AG04450 (cell line): ENCODE data around the gene CD109. TPM values are rescaled to one million over a fixed set of nuclear protein-coding genes. Genes with fewer than 3 reads are reported as not detected.

Experiments used
- CTCF ChIA-PET: fragments of 300-600, 350-600 bp; formaldehyde crosslinking; extraction: SDS; loops from one replicate; lab custom pipeline; 2022; ENCODE audit warnings: antibody characterized with exemption, inconsistent platforms; lab: Charles Lee
- POLR2A ChIA-PET: fragments of 350-600 bp; formaldehyde crosslinking; extraction: SDS; loops from one replicate; lab custom pipeline; 2021; ENCODE audit warnings: antibody characterized with exemption, inconsistent platforms; lab: Yijun Ruan, JAX
- DNase-seq: peaks from one replicate; pipeline ENCODE4 v3.0.0-alpha.2; 2011; ENCODE audit warnings: low read depth, low spot score
- H3K27ac ChIP-seq: one replicate; pipeline ENCODE4 v1.5.1; 2012; ENCODE audit warnings: low read depth, low read length, control low read depth
- H3K27me3 ChIP-seq: one replicate; pipeline ENCODE4 v1.6.0; 2012; ENCODE audit warnings: low read length; ENCODE audit not compliant: control insufficient read depth, insufficient read depth
- H3K4me3 ChIP-seq: 2 replicates; pipeline ENCODE4 v1.5.1; 2011; ENCODE audit warnings: mild to moderate bottlenecking, low read depth, low read length, control low read depth
- H3K9me3 ChIP-seq: 2 replicates; pipeline ENCODE4 v1.5.1; 2012; ENCODE audit warnings: low read length; ENCODE audit not compliant: control insufficient read depth, insufficient read depth
- CTCF ChIP-seq: IDR thresholded peaks from 2 replicates; pipeline ENCODE4 v1.5.1; 2011; ENCODE audit warnings: low read depth, low read length, control low read depth, inconsistent platforms
- polyA plus RNA-seq: library from polyadenylated mRNA; depleted of rRNA; stranded (reverse); fragments of >200 nt; gene quantifications from 2 replicates; pipeline ENCODE4 v1.2.3, GENCODE V29; 2011

The CD109 gene
- polyA plus RNA-seq, 1 experiment: 46.1 TPM

GRCh38 chr6:73811706-73812105, 115.7 kb downstream of the CD109 start:
- Histone ChIP-seq H3K27ac (no peak overlapping the region), H3K27me3 (no peaks in the 10 kb centered on the region), H3K4me3 (no peak overlapping the region), H3K9me3 (no peaks in the 10 kb centered on the region)
- no peak for TF ChIP-seq CTCF
- ChIA-PET CTCF (interaction anchor here (0.8 kb wide), 1 partner anchor 136 kb away, joined by 3 read pairs; no protein-coding TSS in a partner anchor), POLR2A (no interaction called here)
- DNase-seq: no peak

- ChIA-PET POLR2A (no interaction called here), CTCF (interaction anchor here (0.7 kb wide), 1 partner anchor 163 kb away, joined by 4 read pairs; the partner anchor contains the start of gene SLC17A5)
- H3K9me3 ChIP-seq: no peaks in the 10 kb centered on the region
- H3K27me3 ChIP-seq: no peaks in the 10 kb centered on the region
- no peak overlapping the region for H3K27ac ChIP-seq
- TF ChIP-seq CTCF: no peak
- H3K4me3 ChIP-seq: no peak overlapping the region
- DNase-seq: no peak
Measured at GRCh38 chr6:73817253-73817652, 121.2 kb downstream of the CD109 start.

GRCh38 chr6:73823046-73823735, 127.2 kb downstream of the CD109 start:
- Histone ChIP-seq H3K27ac (no peak overlapping the region), H3K9me3 (no peaks in the 10 kb centered on the region), H3K27me3 (no peaks in the 10 kb centered on the region), H3K4me3 (no peak overlapping the region)
- POLR2A ChIA-PET: no interaction called here
- CTCF ChIA-PET: interaction anchor here (1.7 kb wide), 1 partner anchor 1386 kb away, joined by 5 read pairs; no protein-coding TSS in a partner anchor
- no peak for TF ChIP-seq CTCF
- no peak for DNase-seq

- CTCF ChIA-PET: interaction anchor here (1.7 kb wide), 1 partner anchor 1385 kb away, joined by 5 read pairs; no protein-coding TSS in a partner anchor
Measured at GRCh38 chr6:73823832-73824231, 127.8 kb downstream of the CD109 start.

More at GRCh38 chr6:73823832-73824231, 127.8 kb downstream of the CD109 start:
- no peaks in the 10 kb centered on the region for H3K9me3 ChIP-seq
- H3K27ac ChIP-seq: no peak overlapping the region
- POLR2A ChIA-PET: no interaction called here
- H3K27me3 ChIP-seq: no peaks in the 10 kb centered on the region
- peak; percentile 7; the same call in 1 of the 2 replicates for TF ChIP-seq CTCF
- no peak overlapping the region for H3K4me3 ChIP-seq
- no peak for DNase-seq
